ENCODE data around the gene OLR1. TPM values are rescaled to one million over a fixed set of nuclear protein-coding genes. Genes with fewer than 3 reads are reported as not detected.

OLR1 gene
- total and polyA plus RNA-seq, 2 donors (not counting 1 experiment from before 2014, with no cell fraction given), result not detected

GRCh38 chr12:10113075-10113474, 58.9 kb downstream of the OLR1 start:
- ChIA-PET POLR2A (no interaction called here), CTCF (no interaction called here)
- Histone ChIP-seq H3K36me3 (replicated peaks in 1 of 2; ENCODE audit: control extremely low read depth in 1 of 2, control insufficient read depth in 1 of 2, extremely low read depth in 1 of 2, insufficient read depth in 2 of 2, low read length in 1 of 2) (no peaks in the 10 kb centered on the region), H3K9ac (ENCODE audit: low read length) (no peak overlapping the region), H3K4me3 (ENCODE audit: control extremely low read depth in 1 of 5, extremely low read depth in 1 of 5, insufficient read depth in 1 of 5, low read depth in 2 of 5, low read length in 4 of 5) (no peak overlapping the region), H3K9me3 (ENCODE audit: control extremely low read depth in 1 of 3, control insufficient read depth in 2 of 3, insufficient read depth in 1 of 3, low read length in 2 of 3) (peaks cover 0 to 8% (median 0%) of the 10 kb centered on the region in 3 donors), H4K20me1 (ENCODE audit: control insufficient read depth, insufficient read depth, low read length, poor library complexity, severe bottlenecking) (no peaks in the 10 kb centered on the region), H3K79me2 (ENCODE audit: control insufficient read depth, insufficient read depth, low read length) (no peaks in the 10 kb centered on the region), H2AFZ (ENCODE audit: insufficient read depth, low read depth, low read length, poor library complexity, severe bottlenecking) (no peak overlapping the region), H3K27me3 (replicated peaks in 1 of 4; ENCODE audit: control extremely low read depth in 1 of 4, control insufficient read depth in 3 of 4, insufficient read depth in 4 of 4, low read length in 3 of 4) (no peaks in the 10 kb centered on the region), H3K4me2 (replicated peaks; ENCODE audit: low read depth, low read length, poor library complexity, severe bottlenecking) (no peak overlapping the region), H3K27ac (ENCODE audit: low read length in 2 of 2) (no peak overlapping the region), H3K4me1 (ENCODE audit: control insufficient read depth in 2 of 2, insufficient read depth in 2 of 2, low read length in 2 of 2) (no peaks in the 10 kb centered on the region)
- no CpG with 5 or more reads among the region's 1 CpG for WGBS (ENCODE audit: insufficient coverage)
- no peak overlapping the region for H3K27ac Mint-ChIP-seq
- TF ChIP-seq EZH2 (IDR thresholded peaks at IDR 0.05; ENCODE audit: borderline replicate concordance, insufficient read depth, low read depth, low read length, poor library complexity, severe bottlenecking), result no peak
- TF ChIP-seq CTCF (IDR thresholded peaks at IDR 0.05), result no peak
- DNase-seq (no peak), ATAC-seq (ENCODE audit: low read depth) (no peak)
- H3K27me3 Mint-ChIP-seq, result peaks cover 10% of the 10 kb centered on the region
- no peaks in the 10 kb centered on the region for H3K4me1 Mint-ChIP-seq
- H3K4me3 Mint-ChIP-seq, result no peak overlapping the region
- intact Hi-C loops (cut with micrococcal nuclease), result no loop called here
- no peaks in the 10 kb centered on the region for H3K9me3 Mint-ChIP-seq (ENCODE audit: insufficient read depth)

- no peaks in the 10 kb centered on the region for H3K4me1 ChIP-seq (ENCODE audit: control insufficient read depth in 2 of 2, insufficient read depth in 2 of 2, low read length in 2 of 2)
- no peaks in the 10 kb centered on the region for H3K36me3 ChIP-seq (replicated peaks in 1 of 2; ENCODE audit: control extremely low read depth in 1 of 2, control insufficient read depth in 1 of 2, extremely low read depth in 1 of 2, insufficient read depth in 2 of 2, low read length in 1 of 2)
- no peaks in the 10 kb centered on the region for H3K27me3 ChIP-seq (replicated peaks in 1 of 4; ENCODE audit: control extremely low read depth in 1 of 4, control insufficient read depth in 3 of 4, insufficient read depth in 4 of 4, low read length in 3 of 4)
- intact Hi-C loops (cut with micrococcal nuclease), result no loop called here
- no peak overlapping the region for H3K4me3 ChIP-seq (ENCODE audit: control extremely low read depth in 1 of 5, extremely low read depth in 1 of 5, insufficient read depth in 1 of 5, low read depth in 2 of 5, low read length in 4 of 5)
- peaks cover 0 to 8% (median 0%) of the 10 kb centered on the region in 3 donors for H3K9me3 ChIP-seq (ENCODE audit: control extremely low read depth in 1 of 3, control insufficient read depth in 2 of 3, insufficient read depth in 1 of 3, low read length in 2 of 3)
- Mint-ChIP-seq H3K27me3 (peaks cover 22% of the 10 kb centered on the region), H3K27ac (no peak overlapping the region), H3K4me1 (no peaks in the 10 kb centered on the region), H3K4me3 (no peak overlapping the region), H3K9me3 (ENCODE audit: insufficient read depth) (no peaks in the 10 kb centered on the region)
- no peak overlapping the region for H3K4me2 ChIP-seq (replicated peaks; ENCODE audit: low read depth, low read length, poor library complexity, severe bottlenecking)
- CTCF ChIA-PET, result no interaction called here
- no peak overlapping the region for H3K27ac ChIP-seq (ENCODE audit: low read length in 2 of 2)
- no peak overlapping the region for H2AFZ ChIP-seq (ENCODE audit: insufficient read depth, low read depth, low read length, poor library complexity, severe bottlenecking)
- H4K20me1 ChIP-seq (ENCODE audit: control insufficient read depth, insufficient read depth, low read length, poor library complexity, severe bottlenecking), result no peaks in the 10 kb centered on the region
- POLR2A ChIA-PET, result no interaction called here
- no peak for ATAC-seq (ENCODE audit: low read depth)
- DNase-seq, result no peak
- H3K9ac ChIP-seq (ENCODE audit: low read length), result no peak overlapping the region
- WGBS (ENCODE audit: insufficient coverage), result 98% methylated on average over 37 of the region's 38 CpGs
- TF ChIP-seq EZH2 (IDR thresholded peaks at IDR 0.05; ENCODE audit: borderline replicate concordance, insufficient read depth, low read depth, low read length, poor library complexity, severe bottlenecking) (no peak), CTCF (IDR thresholded peaks at IDR 0.05) (no peak)
- H3K79me2 ChIP-seq (ENCODE audit: control insufficient read depth, insufficient read depth, low read length), result no peaks in the 10 kb centered on the region
Measured at GRCh38 chr12:10111451-10111850, 60.5 kb downstream of the OLR1 start.
